Body of pancreas (tissue), 4 donors: ENCODE data around the gene CACNA1C.

Experiments used
- POLR2A ChIP-seq, 3 donors: fragments of 450-650 bp; IDR thresholded peaks; one replicate each; pipeline ENCODE4 v1.6.1; 2016; ENCODE audit warnings: antibody characterized with exemption in 3 of 3, mild to moderate bottlenecking in 2 of 3
- TF ChIP-seq, protein P1 (sequence below), 7 experiments: fragments of 450-650 bp in 4 of 7; fragments of 200-600 bp in 3 of 7; sonication (generic) in 3 of 7; IDR thresholded peaks; one replicate each; pipeline ENCODE4 v1.5.1; 2016 to 2019; ENCODE audit warnings: antibody characterized with exemption in 7 of 7

DNA sequence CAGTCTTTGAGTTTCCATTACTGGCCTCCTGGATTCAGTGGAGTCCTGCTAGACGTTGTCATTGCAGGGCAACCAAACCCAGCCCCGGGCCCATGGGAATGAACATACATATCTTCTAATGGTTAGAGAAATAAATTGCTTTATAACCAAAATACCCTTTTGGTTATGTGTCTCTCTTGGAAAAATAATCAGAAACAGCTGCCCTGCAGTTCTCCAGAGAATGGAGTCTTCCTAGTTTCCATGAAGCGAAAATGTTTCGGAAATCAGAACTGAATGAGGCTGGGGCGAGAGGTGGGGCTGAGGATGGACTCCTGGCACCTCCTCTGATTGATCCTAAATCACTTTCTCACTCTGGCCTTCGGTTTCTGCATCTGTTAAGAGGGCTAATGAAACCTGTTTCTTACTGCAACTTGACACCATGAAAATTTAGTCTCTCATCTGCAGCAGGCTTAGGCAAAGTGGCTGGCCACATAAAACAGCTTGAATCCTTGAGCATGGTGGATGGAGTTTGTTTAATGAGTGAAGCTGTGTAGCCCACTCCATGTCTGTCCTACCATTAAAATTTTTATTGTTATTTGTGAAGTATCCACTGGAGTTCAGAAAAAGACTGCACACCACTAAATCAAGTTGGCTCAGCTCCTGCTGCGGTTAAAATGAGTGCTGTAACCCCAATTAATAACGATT is 198.9 kb downstream of the CACNA1C start:
- TF ChIP-seq, protein P1, sequence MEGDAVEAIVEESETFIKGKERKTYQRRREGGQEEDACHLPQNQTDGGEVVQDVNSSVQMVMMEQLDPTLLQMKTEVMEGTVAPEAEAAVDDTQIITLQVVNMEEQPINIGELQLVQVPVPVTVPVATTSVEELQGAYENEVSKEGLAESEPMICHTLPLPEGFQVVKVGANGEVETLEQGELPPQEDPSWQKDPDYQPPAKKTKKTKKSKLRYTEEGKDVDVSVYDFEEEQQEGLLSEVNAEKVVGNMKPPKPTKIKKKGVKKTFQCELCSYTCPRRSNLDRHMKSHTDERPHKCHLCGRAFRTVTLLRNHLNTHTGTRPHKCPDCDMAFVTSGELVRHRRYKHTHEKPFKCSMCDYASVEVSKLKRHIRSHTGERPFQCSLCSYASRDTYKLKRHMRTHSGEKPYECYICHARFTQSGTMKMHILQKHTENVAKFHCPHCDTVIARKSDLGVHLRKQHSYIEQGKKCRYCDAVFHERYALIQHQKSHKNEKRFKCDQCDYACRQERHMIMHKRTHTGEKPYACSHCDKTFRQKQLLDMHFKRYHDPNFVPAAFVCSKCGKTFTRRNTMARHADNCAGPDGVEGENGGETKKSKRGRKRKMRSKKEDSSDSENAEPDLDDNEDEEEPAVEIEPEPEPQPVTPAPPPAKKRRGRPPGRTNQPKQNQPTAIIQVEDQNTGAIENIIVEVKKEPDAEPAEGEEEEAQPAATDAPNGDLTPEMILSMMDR (IDR thresholded peaks at IDR 0.05), result no peak
- no peak for TF ChIP-seq POLR2A (IDR thresholded peaks at IDR 0.05)
